ENCODE data around the gene SUSD2.

DNA sequence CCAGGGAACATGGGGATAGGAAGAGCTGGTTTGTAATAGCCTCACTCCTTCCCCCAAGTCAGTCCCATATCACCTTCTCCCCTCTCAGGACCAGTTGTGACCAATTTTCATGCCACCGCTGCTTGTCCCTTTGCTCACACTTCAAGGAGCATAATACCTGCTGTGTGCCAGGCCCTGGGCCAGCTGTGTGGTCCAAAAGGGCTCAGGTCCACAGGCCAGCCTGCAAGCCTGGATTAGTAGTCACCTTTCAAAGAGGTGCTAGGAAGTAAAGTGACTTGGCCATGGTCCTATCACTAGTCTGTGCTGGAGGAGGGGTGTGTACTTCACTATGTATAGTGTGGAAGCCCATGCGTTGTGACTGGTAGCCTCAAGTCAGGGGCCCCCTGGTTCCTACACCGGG lies 38.5 kb upstream of the SUSD2 start:
- TF ChIP-seq, protein P1, sequence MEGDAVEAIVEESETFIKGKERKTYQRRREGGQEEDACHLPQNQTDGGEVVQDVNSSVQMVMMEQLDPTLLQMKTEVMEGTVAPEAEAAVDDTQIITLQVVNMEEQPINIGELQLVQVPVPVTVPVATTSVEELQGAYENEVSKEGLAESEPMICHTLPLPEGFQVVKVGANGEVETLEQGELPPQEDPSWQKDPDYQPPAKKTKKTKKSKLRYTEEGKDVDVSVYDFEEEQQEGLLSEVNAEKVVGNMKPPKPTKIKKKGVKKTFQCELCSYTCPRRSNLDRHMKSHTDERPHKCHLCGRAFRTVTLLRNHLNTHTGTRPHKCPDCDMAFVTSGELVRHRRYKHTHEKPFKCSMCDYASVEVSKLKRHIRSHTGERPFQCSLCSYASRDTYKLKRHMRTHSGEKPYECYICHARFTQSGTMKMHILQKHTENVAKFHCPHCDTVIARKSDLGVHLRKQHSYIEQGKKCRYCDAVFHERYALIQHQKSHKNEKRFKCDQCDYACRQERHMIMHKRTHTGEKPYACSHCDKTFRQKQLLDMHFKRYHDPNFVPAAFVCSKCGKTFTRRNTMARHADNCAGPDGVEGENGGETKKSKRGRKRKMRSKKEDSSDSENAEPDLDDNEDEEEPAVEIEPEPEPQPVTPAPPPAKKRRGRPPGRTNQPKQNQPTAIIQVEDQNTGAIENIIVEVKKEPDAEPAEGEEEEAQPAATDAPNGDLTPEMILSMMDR (IDR thresholded peaks at IDR 0.05), result no peak
- no peak for TF ChIP-seq POLR2A (IDR thresholded peaks at IDR 0.05; ENCODE audit: low read depth)
- no peak for TF ChIP-seq POLR2AphosphoS5 (IDR thresholded peaks at IDR 0.05)
- TF ChIP-seq EP300 (IDR thresholded peaks at IDR 0.05), result no peak
